HFFc6 (cell line): Measurements from ENCODE around the gene CPT1C. TPM values are rescaled to one million over a fixed set of nuclear protein-coding genes. Genes with fewer than 3 reads are reported as not detected.

ENCODE experiments used
- DNase-seq: peaks from one replicate; pipeline ENCODE4 v3.0.0-alpha.2; 2018
- H3K27ac Mint-ChIP-seq: 2 replicates; pipeline ENCODE4 v1.8.0; 2020; ENCODE audit warnings: mild to moderate bottlenecking, mixed read lengths
- H3K27me3 Mint-ChIP-seq: 2 replicates; pipeline ENCODE4 v1.8.0; 2021; ENCODE audit warnings: mild to moderate bottlenecking, moderate library complexity, mixed read lengths; ENCODE audit not compliant: insufficient read depth
- H3K36me3 Mint-ChIP-seq: 2 replicates; pipeline ENCODE4 v1.8.0; 2021; ENCODE audit warnings: low read depth, mixed read lengths
- H3K4me1 Mint-ChIP-seq: 2 replicates; pipeline ENCODE4 v1.8.0; 2020; ENCODE audit warnings: low read depth, mixed read lengths
- H3K4me3 Mint-ChIP-seq: 2 replicates; pipeline ENCODE4 v1.8.0; 2020; ENCODE audit warnings: mild to moderate bottlenecking, moderate library complexity, mixed read lengths
- H3K9me3 Mint-ChIP-seq: 2 replicates; pipeline ENCODE4 v1.8.0; 2020; ENCODE audit warnings: mild to moderate bottlenecking, mixed read lengths
- total RNA-seq, 6 experiments: library from RNA; stranded (reverse); fragmentation: NEBNext Ultra II Directional; extraction: Animal tissue kit (Norgen Biotek cat#: 25700); gene quantifications; 2 replicates in 1 of 6; 3 replicates in 5 of 6; pipeline ENCODE4 v1.2.3, GENCODE V29; 2021
- TF ChIP-seq, protein P1 (sequence below): fragments of 200-600 bp; sonication (generic); IDR thresholded peaks from 2 replicates; pipeline ENCODE4 v1.5.0; 2021; ENCODE audit warnings: antibody characterized with exemption, mild to moderate bottlenecking

CPT1C gene
- total RNA-seq, 6 experiments from 2014 or later, result 32.7 to 42.6 (median 36.4) TPM

GRCh38 chr19:49705919-49706318, 15.0 kb downstream of the CPT1C start:
- no peak for DNase-seq
- no peak overlapping the region for H3K4me3 Mint-ChIP-seq

DNA sequence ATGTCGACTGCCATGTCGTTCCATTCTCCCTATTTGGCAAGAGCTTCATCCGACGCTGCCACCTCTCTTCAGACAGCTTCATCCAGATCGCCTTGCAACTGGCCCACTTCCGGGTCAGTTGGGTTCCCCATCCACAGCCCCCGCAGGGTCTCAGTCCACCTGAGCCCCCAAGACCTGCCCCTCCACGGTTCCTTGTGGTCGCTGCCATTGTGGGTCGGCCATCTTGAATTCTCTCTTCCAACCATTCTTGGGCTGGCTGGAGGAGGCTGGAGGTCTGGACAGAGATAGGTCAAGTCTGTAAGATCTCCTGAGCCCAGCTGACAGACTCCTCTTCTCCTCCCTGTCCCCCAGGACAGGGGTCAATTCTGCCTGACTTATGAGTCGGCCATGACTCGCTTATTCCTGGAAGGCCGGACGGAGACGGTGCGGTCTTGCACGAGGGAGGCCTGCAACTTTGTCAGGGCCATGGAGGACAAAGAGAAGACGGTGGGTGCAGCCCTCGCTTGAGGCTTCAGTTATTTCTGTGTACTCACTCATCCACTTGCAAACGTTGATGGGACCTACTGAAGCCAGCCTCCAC, 19.5 kb downstream of the CPT1C start:
- Mint-ChIP-seq H3K27ac (peak overlapping the region; percentile 69), H3K4me3 (no peak overlapping the region), H3K36me3 (peaks cover 32% of the 10 kb centered on the region), H3K27me3 (peaks cover 8% of the 10 kb centered on the region), H3K4me1 (peaks cover 14% of the 10 kb centered on the region), H3K9me3 (no peaks in the 10 kb centered on the region)
- DNase-seq, result peak; percentile 53
- TF ChIP-seq, protein P1, sequence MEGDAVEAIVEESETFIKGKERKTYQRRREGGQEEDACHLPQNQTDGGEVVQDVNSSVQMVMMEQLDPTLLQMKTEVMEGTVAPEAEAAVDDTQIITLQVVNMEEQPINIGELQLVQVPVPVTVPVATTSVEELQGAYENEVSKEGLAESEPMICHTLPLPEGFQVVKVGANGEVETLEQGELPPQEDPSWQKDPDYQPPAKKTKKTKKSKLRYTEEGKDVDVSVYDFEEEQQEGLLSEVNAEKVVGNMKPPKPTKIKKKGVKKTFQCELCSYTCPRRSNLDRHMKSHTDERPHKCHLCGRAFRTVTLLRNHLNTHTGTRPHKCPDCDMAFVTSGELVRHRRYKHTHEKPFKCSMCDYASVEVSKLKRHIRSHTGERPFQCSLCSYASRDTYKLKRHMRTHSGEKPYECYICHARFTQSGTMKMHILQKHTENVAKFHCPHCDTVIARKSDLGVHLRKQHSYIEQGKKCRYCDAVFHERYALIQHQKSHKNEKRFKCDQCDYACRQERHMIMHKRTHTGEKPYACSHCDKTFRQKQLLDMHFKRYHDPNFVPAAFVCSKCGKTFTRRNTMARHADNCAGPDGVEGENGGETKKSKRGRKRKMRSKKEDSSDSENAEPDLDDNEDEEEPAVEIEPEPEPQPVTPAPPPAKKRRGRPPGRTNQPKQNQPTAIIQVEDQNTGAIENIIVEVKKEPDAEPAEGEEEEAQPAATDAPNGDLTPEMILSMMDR, result no peak

More at GRCh38 chr19:49705919-49706318, 15.0 kb downstream of the CPT1C start:
- TF ChIP-seq, protein P1, result no peak
- no peak overlapping the region for H3K27ac Mint-ChIP-seq
- peaks cover 8% of the 10 kb centered on the region for H3K4me1 Mint-ChIP-seq
- H3K9me3 Mint-ChIP-seq, result no peaks in the 10 kb centered on the region
- H3K36me3 Mint-ChIP-seq, result peaks cover 18% of the 10 kb centered on the region
- peaks cover 5% of the 10 kb centered on the region for H3K27me3 Mint-ChIP-seq

GRCh38 chr19:49712397-49712859, 21.5 kb downstream of the CPT1C start:
- peak overlapping the region; percentile 50; the same call in 1 of the 2 replicates for H3K4me3 Mint-ChIP-seq
- TF ChIP-seq, protein P1, result no peak
- H3K27ac Mint-ChIP-seq, result peak overlapping the region; percentile 18; the same call in 1 of the 2 replicates
- H3K27me3 Mint-ChIP-seq, result peaks cover 6% of the 10 kb centered on the region
- H3K4me1 Mint-ChIP-seq, result peaks cover 18% of the 10 kb centered on the region
- DNase-seq, result peak; percentile 73
- H3K9me3 Mint-ChIP-seq, result no peaks in the 10 kb centered on the region
- H3K36me3 Mint-ChIP-seq, result peaks cover 32% of the 10 kb centered on the region

DNA sequence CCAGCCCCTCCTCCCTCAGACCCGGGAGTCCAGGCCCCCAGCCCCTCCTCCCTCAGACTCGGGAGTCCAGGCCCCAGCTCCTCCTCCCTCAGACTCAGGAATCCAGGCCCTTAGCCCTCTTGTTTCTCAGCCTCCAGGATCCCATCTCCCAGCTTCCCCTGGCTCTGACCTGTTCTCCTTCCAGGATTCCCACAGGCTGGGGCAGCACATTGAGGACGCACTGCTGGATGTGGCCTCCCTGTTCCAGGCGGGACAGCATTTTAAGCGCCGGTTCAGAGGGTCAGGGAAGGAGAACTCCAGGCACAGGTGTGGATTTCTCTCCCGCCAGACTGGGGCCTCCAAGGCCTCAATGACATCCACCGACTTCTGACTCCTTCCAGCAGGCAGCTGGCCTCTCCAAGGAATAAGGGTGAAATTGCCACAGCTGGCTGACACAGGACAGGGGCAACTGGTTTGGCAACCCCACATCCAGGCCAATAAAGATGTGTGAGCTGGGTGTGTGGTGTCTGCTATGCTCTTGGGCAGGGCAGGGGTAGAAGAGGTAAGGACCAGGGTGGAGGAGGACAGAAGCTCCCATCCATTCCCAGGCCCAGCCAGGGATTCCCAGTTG, 22.4 kb downstream of the CPT1C start:
- H3K36me3 Mint-ChIP-seq, result peaks cover 32% of the 10 kb centered on the region
- H3K27ac Mint-ChIP-seq, result no peak overlapping the region
- H3K9me3 Mint-ChIP-seq, result no peaks in the 10 kb centered on the region
- H3K4me1 Mint-ChIP-seq, result peaks cover 22% of the 10 kb centered on the region
- no peak for DNase-seq
- H3K27me3 Mint-ChIP-seq, result peaks cover 6% of the 10 kb centered on the region
- H3K4me3 Mint-ChIP-seq, result no peak overlapping the region
- TF ChIP-seq, protein P1, result no peak

- H3K27ac Mint-ChIP-seq, result peak overlapping the region; percentile 31; the same call in 1 of the 2 replicates
- no peak for DNase-seq
- H3K4me1 Mint-ChIP-seq, result peaks cover 12% of the 10 kb centered on the region
- peaks cover 13% of the 10 kb centered on the region for H3K36me3 Mint-ChIP-seq
- TF ChIP-seq, protein P1, result no peak
- no peaks in the 10 kb centered on the region for H3K9me3 Mint-ChIP-seq
- peaks cover 3% of the 10 kb centered on the region for H3K27me3 Mint-ChIP-seq
- H3K4me3 Mint-ChIP-seq, result no peak overlapping the region
Observed at GRCh38 chr19:49716154-49716553, 25.2 kb downstream of the CPT1C start.
